RPMI8226 (cell line): ENCODE data around the gene PRR29.
"Not testable (repeated sequence)": the region's sequence is repeated elsewhere in the genome, so short reads cannot be mapped to it uniquely, and the experiment has no call there.

Experiments used
- DNase-seq: peaks from one replicate; pipeline ENCODE4 v3.0.0-alpha.2; 2015

PRR29 gene

DNA sequence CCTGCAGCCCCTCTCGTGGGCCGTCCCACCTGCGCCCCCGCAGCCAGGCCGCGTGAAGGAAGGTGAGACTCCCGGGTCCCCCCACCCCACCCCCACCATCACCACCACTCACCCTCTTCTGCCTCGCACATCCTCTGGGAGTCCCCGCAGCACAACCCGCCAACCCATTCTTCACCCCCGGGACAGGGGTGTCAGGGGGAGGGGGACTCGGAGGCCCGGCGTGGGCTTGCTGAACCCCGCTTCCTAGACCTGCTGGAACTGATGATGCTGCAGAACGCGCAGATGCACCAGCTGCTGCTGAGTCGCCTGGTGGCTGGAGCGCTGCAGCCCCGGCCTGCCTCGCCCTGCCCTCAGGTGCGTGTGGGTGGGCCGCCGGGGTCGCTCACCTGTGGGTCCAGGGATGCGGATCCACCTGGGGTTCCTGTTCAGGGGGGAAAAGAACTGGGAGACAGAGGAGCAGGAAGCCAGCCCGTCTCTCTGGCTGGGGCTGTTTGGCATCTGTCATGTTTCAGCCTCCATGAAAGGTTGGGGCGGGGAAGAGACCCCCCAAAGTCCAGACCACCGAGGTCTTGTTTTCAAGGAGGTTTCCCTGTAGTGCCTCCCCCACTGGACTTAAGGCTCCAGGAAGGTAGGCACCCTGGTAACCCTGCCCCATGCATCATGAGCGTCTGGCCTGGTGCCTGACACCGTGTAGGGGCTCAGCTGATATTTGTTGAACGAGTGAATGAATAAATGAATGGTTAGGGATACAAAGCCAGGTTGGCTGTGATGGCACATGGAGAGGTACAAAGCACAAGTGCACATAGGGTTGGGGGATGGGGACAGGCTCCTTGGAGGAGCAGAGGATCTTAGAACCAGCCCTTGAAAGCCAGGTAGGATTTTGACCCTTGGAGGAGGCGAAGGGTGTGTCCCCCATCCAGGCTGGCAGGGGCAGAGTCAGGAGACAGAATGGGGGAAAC lies 849 bp downstream of the PRR29 start:
- peak; percentile 72 for DNase-seq

DNA sequence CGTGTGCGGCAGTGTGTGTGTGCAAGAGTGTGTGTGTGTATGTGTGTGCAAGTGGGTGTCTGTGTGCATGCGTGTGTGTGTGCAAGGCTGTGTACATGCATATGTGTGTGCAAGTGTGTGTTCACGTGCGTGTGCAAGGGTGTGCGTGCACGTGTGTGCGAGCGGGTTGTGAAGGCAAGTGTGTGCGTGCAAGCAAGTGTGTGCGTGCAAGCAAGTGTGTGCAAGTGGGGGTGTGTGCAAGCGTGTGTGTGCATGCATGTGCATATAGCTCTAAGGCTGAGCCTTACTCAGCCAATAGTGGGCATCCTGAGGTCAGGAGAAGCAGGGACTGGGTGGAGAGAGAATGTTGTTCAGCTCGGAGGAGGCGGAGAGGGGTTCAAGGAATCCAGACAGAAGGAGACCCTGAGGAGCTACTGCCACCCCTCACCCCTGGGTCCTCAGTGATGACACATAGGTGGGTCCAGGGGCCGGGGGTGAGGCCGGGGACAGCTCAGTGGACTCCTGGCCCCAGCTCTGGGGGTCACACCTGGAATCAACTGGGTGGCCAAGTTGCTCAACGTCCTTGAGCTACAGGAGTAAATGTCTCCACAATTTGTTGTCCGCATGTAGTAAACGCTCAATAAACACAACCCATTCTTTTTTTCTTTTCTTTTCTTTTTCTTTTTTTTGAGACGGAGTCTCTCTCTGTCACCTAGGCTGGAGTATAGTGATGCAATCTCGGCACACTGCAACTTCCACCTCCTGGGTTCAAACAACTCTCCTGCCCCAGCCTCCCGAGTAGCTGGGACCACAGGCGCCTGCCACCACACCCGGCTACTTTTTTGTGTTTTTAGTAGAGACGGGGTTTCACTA lies 1.8 kb downstream of the PRR29 start:
- no peak for DNase-seq

DNA sequence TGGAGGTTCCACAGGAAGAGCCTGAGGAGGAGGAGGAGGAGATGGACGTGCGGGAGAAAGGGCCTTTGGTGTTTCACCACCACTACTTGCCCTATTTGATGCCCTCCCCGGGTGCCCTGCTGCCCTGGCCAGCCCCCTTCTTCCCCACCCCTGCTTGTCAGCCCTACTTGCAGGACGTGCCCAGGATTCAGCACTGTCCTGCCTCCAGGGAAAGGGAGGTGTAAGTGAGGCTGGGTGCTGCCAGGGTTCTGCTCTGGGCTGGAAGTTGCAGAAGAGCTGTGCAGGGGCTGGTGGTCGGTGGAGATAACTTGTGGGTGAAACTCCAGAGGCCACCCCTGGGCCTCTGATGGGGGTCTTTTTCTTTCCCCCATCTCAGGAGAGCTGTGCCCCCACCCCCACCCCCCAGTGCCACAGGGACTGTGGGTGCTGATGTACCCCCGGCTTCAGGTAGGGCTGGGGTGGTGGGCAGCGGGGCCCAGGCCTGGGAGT lies 3.0 kb downstream of the PRR29 start:
- no peak for DNase-seq

DNA sequence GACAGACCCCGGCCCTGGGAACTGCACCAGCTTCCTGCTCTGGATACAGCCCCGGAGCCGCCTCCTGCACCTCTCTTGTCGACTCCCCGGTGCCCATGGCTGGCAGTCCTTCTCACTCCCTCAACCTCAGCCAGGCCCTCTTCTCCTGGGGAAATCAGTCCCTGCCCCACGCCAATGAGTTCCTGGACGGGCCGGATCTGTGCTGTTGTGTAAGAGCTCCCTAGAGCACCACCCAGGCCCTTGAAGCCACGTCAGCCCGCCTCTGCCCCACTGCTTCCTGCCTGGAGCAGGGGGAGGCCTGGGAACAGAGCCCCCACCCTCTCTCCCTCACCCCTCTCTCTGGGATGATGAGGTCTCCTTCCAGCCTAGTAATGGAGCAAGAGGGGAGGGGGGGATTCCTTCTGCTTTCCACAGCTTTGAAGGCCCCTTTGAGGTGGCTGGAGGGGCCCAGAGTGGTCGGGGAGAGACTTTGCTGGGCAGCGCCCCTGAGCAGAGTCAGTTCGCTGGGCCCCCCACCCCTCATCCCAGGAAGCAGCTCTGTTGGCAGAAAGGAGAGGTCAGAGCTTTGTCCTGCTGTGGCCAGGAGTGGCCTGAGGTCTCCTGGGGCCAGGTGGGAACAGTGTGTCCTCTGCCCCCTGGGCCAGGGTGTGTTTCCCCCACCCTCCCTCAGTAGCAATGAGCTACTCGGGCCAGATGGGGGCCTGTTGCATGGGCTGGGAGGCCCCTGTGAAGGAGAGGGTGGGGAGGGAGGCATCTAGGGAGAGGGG lies 3.8 kb downstream of the PRR29 start:
- DNase-seq: no peak

DNA sequence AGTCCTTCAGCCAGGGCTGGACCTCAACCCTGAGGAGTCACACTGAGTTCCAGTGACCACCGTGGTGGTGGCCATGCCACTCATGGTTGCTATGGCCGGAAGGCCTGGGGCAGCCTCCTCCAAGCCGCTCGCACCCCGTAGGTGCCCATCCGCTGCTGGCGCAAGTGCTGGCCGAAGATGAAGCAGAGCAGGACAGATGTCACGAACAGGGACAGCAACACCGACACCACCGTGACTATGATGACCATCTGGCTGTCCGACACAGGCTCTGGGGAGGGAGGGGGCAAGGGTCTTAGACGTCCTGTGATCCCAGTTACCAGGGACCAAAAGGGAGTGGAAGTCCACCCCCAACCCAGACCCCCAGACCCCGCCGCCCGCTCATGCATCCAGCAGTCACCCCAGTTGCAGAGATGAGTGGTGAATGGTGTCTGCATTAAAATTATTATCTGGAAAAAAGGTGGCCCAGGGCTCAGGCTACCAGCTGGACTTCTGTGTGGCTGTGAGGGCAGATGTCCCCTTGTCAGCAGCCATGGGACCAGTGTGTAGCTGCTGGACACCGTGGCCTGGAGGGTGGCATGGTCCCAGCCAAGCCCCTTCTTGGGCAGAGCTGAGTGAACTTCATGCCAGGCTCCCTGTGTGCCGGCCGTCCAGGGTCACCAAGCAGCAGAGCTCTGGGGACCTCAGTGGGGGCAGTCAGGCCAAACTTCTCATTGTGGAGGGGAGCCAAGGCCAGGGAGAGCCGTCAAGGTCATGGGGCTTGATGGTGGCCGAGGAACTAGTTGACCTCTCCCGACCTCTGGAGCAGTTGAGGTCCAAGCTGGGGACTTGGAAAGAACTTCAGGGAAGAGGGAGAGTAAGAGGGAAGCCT lies 4.7 kb downstream of the PRR29 start:
- DNase-seq: no peak

DNA sequence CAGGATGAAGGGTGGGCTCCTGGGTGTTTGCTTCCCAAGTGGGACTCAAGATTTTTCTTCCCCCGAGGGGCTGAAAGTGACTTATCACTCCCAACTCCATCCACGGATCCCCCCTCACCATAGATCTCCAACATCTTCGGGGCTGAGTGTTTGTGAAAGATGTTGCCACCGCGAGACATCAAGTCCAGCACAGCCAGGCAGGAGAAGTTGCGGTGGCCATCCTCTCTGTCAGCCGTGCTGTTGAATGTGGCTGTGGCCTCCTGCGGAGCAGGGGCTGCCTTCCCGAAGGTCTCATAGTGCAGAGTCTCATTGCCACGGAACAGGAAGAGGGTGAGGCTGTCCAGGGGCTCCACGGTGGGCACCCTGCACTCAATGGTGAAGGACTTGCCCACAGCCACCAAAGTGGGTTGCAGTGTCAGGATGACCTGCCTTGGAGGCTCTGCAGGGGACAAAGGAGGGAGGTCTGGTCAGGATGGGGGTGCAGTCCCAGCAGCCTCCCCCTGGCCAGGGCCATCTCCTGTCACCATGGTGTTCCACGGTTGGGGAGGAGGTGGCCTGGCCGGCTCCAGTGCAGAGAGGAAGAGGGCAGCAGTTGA lies 5.5 kb downstream of the PRR29 start:
- DNase-seq: no peak

DNA sequence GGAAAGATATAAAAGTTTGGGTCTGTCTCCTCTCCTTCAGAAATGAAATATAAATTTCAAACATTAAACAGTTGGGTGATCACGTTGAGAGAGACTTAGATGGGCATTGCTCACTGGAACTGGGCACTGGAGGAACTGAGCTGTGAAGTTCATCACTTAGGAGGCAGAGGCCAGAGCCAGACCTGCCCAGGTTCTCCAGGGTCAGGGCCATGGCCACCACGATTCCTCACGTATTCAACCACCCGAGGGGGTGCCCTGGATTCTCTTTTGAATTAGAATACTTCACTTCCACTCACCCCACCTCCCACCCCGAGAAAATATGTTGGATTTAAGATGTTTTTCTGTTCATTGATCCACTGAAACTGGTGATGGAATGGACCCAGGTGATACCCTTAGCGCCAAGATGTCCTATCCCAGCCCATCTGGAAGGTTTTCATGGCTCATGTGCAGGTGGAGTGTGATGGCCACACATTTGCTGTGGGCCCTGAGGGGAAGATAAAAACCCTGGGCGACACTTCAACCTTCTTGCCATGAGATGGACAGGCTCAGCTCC lies 6.1 kb downstream of the PRR29 start:
- DNase-seq: no peak

DNA sequence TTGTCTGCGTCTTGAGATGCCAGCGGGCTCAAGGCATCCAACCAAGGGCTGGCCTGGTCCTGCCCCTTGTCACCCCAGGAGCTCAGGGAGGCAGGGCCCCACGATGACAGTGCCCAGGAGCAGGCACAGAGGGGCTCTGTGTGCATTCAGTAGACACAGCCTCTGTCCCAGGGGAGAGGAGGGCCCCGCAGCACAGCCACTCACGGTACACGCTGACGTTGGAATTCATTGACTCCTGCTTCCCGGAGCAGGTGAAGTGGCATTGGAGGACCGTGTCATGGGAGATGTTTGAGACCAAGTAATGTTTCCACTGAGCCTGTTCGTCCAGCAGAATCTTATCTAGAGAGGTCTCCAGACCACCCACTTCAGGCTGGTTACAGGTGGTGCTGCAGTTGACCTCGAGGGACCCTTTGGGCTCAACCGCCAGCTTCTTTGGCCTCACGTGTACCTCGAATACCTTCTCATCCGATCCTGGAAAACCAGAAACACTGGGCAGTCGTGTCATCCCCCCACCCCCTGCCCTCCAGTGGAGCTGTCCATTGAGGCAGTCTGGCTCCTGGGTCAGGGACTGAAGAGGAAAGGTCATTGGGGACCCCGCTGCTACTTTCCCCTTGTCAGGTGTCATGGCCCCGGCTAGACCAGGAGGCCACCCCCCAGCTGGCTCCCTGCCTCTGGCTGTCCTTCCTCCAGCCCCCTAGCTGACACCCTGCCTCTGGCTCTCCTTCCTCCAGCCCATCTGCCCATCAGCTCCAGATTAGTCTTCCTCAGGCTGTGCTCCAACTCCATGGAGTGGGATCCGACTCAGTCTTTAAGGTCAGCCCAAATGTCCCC lies 7.0 kb downstream of the PRR29 start:
- no peak for DNase-seq

DNA sequence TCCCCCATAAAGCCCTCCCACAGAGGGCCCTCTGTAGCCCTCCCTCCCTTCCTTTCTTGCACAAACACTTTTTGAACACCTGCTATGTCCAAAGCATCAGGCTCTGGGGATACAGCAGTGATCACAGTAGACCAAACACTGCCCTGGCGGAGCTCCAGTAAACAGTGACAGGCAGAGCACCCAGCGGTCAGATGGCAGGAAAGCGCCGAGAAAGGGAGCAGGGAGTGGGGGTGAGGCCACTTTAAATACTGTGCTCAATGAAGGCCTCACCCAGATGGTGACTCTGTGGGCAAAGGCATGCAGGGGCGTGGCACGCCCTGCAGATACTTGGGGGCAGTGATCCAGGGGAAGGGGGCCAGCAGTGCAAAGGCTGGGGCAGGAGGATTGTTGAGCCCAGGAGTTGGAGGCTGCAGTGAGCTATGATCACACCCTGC lies 7.6 kb downstream of the PRR29 start:
- DNase-seq: peak; percentile 47

DNA sequence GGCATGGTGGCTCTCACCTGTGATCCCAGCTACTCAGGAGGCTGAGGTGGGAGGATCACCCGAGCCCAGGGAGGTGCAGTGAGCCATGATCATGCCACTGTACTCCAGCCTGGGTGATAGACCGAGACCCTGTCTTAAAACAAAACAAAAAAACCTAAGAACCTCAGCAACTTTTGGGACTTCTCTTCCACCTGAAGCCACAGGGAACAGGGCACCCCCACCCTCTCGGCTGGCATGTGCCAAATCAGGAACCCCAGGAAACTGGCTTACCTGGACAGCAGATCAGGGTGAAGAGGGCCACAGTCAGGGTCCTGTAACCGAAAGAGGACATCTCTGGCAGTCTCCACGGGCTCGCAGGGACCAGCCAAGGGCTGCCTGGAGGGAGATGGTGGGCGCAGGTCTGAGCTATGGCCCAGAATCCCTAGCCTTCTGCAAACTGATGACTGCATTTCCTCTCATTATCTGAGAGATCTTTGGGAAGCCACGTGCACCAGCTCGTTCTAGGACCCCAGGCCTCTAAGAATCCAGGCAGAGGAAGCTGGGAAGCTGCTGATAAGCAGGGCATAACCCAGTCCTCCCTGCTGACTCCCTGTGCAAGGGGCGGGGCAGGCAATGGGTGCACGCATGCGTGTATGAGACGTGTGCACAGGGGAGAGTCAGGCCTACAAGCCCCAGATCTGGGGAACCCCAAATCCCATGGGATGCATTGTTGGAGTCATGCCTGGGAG lies 8.4 kb downstream of the PRR29 start:
- no peak for DNase-seq

DNA sequence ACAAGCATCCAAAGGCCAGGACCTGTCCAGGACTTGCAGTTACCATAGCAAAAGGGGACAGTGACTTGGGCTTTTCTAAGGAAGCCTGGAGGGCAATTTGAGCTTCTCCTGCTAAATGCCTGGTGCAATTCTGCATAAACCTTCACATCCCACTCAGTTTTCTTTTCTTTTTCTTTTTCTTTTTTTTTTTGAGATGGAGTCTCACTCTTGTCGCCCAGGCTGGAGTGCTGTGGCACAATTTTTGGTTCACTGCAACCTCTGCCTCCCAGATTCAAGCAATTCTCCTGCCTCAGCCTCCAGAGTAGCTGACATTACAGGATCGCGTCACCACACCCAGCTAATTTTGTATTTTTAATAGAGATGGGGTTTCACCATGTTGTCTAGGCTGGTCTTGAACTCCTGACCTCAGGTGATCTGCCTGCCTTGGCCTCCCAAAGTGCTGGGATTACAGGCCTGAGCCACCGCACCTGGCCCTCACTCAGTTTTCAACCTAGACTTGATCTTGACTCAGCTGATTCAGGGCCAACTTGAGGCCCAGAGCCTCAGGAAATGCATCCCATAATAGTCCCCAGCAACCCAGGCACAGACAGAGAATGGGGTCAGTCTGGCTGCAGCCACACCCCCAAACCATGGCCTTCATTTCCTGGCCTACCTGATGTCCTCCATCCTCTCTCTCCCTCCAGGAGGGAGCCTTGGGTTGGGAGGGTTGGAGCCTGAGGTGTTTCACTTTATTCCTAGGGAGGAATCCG lies 9.1 kb downstream of the PRR29 start:
- DNase-seq: not testable (repeated sequence)

DNA sequence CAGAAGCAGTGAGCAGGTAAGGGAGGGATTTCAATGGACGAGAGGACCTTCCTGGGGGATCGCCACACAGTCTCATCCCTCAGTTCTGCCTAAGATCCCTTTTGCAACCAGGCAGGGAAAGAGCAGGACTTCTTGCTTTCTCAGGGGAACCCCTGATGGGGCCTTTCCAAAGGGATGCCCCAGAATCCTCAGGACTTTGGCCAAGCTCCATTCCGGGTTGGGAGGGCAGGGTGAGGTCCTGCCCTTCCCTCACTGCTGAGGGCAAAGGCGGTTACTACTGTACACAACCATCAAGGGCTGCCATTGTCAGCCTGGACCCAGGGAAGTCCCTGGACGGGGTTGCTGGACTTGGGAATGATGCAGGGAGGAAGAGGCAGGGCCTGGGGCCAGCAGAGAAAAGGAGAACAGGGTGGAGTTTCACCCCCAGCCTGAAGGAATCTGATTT lies 9.7 kb downstream of the PRR29 start:
- no peak for DNase-seq

DNA sequence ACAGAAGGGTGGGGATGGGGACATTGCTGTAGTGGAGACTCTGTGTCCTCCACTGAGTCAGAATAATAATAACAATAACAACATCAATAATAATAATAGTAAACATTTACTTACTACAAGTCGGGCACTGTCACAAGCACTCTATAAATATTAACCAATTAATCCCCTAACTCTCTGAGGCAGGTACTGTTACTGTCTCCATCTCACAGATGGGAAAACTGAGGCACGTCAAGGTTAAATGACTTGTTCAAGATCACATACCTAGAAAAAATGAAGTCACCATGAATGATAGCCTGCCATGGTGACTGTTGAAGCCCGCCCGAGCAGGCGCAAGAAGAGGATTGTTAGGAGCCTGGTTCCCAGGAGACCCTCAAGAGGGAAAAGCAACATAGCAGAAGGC lies 10.2 kb downstream of the PRR29 start:
- no peak for DNase-seq

DNA sequence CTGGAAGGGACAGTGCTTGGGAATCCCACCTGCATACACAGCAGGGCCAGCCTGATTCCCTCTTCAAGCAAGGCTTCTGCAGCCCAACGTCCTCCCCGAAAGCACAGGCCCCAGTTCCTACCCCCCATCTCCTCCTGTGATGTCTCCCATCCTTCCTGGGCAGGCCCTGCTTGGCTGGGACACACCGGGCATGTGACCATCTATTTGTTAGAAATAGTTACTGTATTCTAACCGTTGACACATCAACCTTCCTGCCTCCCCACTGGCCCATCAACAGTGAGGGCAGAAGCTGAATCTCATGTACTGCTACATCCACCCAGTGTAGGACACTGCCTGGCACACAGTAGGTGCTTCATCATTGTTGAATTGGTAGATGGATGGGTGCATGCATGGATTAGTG lies 10.7 kb downstream of the PRR29 start:
- DNase-seq: no peak

DNA sequence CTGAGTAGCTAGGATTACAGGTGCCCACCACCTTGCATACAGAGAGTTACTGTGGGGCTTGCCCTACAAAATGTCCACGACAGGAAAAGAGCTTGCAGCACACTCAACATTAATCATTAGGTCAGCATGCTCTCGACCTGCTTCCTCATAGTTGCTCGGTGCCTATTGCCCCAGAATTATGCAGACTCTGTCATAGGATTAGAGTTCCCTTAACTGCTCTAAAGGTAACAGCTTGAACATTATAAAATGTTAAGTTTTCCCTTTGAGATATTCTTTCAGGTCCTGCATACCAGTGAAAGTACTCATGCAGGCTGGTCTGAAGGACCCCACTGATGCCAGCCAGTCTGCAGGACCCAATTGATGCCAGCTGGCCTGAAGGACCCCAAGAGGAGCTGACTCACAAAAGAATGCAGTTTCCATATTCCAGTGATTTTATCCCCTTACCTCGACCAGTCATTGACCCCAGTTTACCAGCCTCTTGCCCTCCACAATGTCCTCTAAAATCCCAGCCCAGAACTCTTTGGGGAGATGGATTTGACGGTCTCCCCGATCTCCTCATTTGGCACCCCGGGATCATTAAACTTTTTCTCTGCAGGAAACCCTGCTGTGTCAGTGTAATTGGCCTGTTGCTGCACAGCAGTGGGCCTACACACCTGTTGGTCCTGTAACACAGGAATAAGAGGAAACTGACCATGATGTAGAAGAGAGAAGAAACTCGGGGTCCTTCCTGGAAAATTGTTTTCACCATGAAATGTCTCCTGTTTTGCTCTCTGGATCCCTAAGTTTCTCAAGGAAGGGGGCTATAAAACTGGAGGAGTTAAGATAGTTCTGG lies 11.6 kb downstream of the PRR29 start:
- DNase-seq: no peak

DNA sequence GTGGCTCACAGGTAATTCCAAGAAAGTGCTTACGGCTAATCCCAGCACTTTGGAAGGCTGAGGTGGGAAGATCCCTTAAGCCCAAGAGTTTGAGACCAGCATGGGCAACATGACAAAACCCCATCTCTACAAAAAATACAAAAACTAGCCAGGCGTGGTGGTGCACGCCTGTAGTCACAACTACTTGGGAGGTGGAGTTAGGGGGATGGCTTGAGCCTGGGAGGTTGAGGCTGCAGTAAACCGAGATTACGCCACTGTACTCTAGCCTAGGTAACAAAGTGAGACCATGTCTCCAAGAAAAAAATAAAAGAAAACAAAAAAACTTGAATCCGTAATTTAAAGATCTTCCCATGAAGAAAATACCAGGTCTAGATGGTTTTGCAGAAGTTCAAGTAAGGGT lies 17.3 kb downstream of the PRR29 start:
- no peak for DNase-seq

DNA sequence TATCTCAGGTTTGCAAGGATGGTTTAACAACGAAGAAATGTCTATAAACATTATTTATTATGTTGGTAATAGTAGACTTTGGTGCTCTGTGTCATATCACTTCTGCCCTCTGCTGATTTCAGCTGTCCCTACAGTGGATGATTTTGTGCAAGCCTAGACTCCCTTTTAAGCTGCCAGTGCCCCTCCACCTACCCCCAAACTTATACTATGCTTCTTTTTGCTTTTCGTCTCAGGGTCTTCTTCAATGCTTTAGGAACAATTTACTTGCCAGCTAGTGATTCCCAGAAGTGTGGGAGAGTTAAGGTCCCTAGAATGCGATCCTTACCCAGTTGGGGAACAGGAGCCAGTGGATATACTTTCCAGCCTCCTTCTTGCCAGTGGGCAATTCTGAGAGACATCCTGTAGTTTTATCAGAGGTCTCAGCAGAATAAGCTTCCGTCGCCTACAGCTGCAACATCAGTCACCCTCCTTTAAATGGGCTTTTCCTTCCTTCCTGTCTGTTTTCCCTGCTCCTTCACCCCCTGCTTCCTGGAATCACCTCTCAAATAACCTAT lies 18.2 kb downstream of the PRR29 start:
- DNase-seq: no peak
